ENCODE results near the gene GBP6. TPM values are rescaled to one million over a fixed set of nuclear protein-coding genes. Genes with fewer than 3 reads are reported as not detected.
"Not testable (repeated sequence)": the region's sequence is repeated elsewhere in the genome, so short reads cannot be mapped to it uniquely, and the experiment has no call there.

The GBP6 gene
- total RNA-seq (1.6 TPM), polyA plus RNA-seq (not detected)

DNA sequence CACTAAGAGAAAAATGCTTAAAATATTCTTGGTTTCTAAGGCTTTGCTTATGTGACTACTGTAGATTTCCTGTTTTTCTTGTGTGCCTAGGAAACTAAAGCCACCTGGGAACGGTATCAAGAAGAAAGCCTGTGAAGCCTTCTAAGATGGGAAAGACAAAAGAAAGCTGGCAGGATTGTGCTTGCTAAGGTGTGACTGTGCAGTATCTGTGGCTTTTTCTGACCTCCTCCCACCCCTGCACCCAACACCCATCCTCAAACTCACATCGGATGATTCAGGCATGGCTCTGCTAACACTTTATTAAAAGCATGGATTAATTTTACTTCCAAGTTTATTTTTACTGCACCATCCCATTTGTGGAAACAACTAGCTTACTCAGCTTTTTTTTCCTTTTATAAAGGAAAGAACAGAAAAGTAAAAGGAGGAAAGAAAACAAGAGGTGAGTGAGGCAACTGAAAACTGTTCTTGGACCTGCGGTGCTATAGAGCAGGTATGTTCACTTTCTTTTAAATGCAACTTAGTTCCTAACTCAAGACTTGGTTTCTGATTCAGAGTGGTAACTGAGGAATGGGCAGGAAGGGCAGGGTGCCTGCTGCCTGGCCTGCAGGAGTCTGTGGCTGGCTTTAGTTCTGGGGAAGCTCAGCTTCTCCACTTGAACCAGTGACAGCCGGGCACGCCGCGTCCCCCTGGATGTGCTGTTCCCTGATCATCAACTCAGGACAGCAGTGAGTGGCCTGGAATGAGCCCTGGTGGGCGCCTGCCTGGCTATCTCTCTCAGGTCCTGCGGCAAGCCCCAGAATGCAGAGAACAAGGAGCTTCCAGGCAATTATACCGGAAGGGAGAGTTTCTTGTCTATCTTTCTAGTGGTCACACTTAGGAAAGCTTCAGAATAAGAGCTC is at the start of gene GBP6:
GBP6 (plus strand) TSS at position 422 of the 899 bp plus-strand sequence. CDS start 4,493 bp downstream, outside the sequence.
- no peak for DNase-seq (ENCODE audit: extremely low spot score)
- 60% methylated on average over 10 of the region's 10 CpGs for WGBS

GRCh38 chr1:89322402-89322801 is 41.5 kb upstream of the GBP6 start:
- H3K27ac ChIP-seq (ENCODE audit: low read depth), result no peak overlapping the region

More for the DNA sequence above, at the start of gene GBP6:
- Histone ChIP-seq H3K27ac (ENCODE audit: low read depth) (no peak within 1 kb of the TSS), H3K4me1 (ENCODE audit: insufficient read depth) (no peaks in the 10 kb centered on the region), H3K4me3 (ENCODE audit: low read depth, low read length) (no peak within 1 kb of the TSS), H3K36me3 (ENCODE audit: insufficient read depth) (no peaks in the 10 kb centered on the region)

DNA sequence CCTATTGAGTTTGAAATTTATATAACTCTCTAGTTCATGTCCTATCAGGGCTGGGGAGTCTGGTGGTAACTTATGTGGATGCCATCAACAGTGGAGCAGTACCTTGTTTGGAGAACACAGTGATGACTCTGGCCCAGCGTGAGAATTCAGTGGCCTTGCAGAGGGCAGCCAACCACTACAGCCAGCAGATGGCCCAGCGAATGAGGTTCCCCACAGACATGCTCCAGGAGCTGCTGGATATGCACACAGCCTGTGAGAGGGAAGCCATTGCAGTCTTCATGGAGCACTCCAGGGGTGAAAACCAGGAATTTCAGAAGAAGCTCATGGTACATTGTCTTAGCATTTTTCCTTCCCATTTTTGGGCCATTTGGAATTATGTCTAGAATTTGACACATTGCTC is 32.0 kb upstream of the GBP6 start:
- no peak for DNase-seq (ENCODE audit: extremely low spot score)
- H3K27ac ChIP-seq (ENCODE audit: low read depth), result no peak overlapping the region
- WGBS, result 82% methylated on average over 2 of the region's 2 CpGs
- no peaks in the 10 kb centered on the region for H3K36me3 ChIP-seq (ENCODE audit: insufficient read depth)
- H3K4me1 ChIP-seq (ENCODE audit: insufficient read depth), result no peaks in the 10 kb centered on the region
- no peak overlapping the region for H3K4me3 ChIP-seq (ENCODE audit: low read depth, low read length)

More at GRCh38 chr1:89322402-89322801, 41.5 kb upstream of the GBP6 start:
- Histone ChIP-seq H3K36me3 (ENCODE audit: insufficient read depth) (no peaks in the 10 kb centered on the region), H3K4me3 (ENCODE audit: low read depth, low read length) (no peak overlapping the region), H3K4me1 (ENCODE audit: insufficient read depth) (no peaks in the 10 kb centered on the region)
- 23% methylated on average over 1 of the region's 1 CpG for WGBS
- no peak for DNase-seq (ENCODE audit: extremely low spot score)

GRCh38 chr1:89332461-89332860 is 31.4 kb upstream of the GBP6 start:
- DNase-seq (ENCODE audit: extremely low spot score), result no peak
- no peak overlapping the region for H3K27ac ChIP-seq (ENCODE audit: low read depth)
- no peaks in the 10 kb centered on the region for H3K36me3 ChIP-seq (ENCODE audit: insufficient read depth)
- no peaks in the 10 kb centered on the region for H3K4me1 ChIP-seq (ENCODE audit: insufficient read depth)
- H3K4me3 ChIP-seq (ENCODE audit: low read depth, low read length), result no peak overlapping the region
- 34% methylated on average over 3 of the region's 3 CpGs for WGBS

GRCh38 chr1:89335486-89335885 is 28.4 kb upstream of the GBP6 start:
- Histone ChIP-seq H3K4me3 (ENCODE audit: low read depth, low read length) (no peak overlapping the region), H3K36me3 (ENCODE audit: insufficient read depth) (no peaks in the 10 kb centered on the region), H3K4me1 (ENCODE audit: insufficient read depth) (no peaks in the 10 kb centered on the region), H3K27ac (ENCODE audit: low read depth) (no peak overlapping the region)
- no peak for DNase-seq (ENCODE audit: extremely low spot score)

GRCh38 chr1:89337903-89338302 is 26.0 kb upstream of the GBP6 start:
- Histone ChIP-seq H3K4me1 (ENCODE audit: insufficient read depth) (no peaks in the 10 kb centered on the region), H3K36me3 (ENCODE audit: insufficient read depth) (no peaks in the 10 kb centered on the region), H3K27ac (ENCODE audit: low read depth) (no peak overlapping the region), H3K4me3 (ENCODE audit: low read depth, low read length) (no peak overlapping the region)
- no peak for DNase-seq (ENCODE audit: extremely low spot score)
- WGBS, result 75% methylated on average over 4 of the region's 4 CpGs

- no peak overlapping the region for H3K27ac ChIP-seq (ENCODE audit: low read depth)
- no peaks in the 10 kb centered on the region for H3K36me3 ChIP-seq (ENCODE audit: insufficient read depth)
- WGBS, result 35% methylated on average over 4 of the region's 4 CpGs
- H3K4me3 ChIP-seq (ENCODE audit: low read depth, low read length), result no peak overlapping the region
- no peaks in the 10 kb centered on the region for H3K4me1 ChIP-seq (ENCODE audit: insufficient read depth)
- no peak for DNase-seq (ENCODE audit: extremely low spot score)
Observed at GRCh38 chr1:89339039-89339438, 24.8 kb upstream of the GBP6 start.

DNA sequence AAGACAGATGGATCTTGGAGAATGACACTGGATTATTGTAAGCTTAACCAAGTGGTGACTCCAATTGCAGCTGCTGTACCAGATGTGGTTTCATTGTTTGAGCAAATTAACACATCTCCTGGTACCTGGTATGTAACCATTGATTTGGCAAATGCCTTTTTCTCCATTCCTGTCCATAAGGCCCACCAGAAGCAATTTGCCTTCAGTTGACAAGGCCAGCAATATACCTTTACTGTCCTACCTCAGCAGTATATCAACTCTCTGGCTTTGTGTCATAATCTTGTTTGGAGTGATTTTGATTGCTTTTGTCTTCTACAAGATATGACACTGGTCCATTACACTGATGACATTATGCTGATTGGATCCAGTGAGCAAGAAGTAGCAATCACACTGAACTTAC is 18.4 kb upstream of the GBP6 start:
- not testable (repeated sequence) for H3K4me1 ChIP-seq (ENCODE audit: insufficient read depth); H3K36me3 ChIP-seq (ENCODE audit: insufficient read depth); H3K4me3 ChIP-seq (ENCODE audit: low read depth, low read length); H3K27ac ChIP-seq (ENCODE audit: low read depth); DNase-seq (ENCODE audit: extremely low spot score)

GRCh38 chr1:89347296-89347695 is 16.6 kb upstream of the GBP6 start:
- WGBS, result 55% methylated on average over 2 of the region's 2 CpGs
- no peak overlapping the region for H3K27ac ChIP-seq (ENCODE audit: low read depth)
- H3K4me1 ChIP-seq (ENCODE audit: insufficient read depth), result no peaks in the 10 kb centered on the region
- H3K4me3 ChIP-seq (ENCODE audit: low read depth, low read length), result no peak overlapping the region
- no peaks in the 10 kb centered on the region for H3K36me3 ChIP-seq (ENCODE audit: insufficient read depth)
- no peak for DNase-seq (ENCODE audit: extremely low spot score)

- H3K4me3 ChIP-seq (ENCODE audit: low read depth, low read length), result no peak overlapping the region
- no peak for DNase-seq (ENCODE audit: extremely low spot score)
Observed at GRCh38 chr1:89350298-89350697, 13.6 kb upstream of the GBP6 start.

GRCh38 chr1:89351597-89352311 is 12.1 kb upstream of the GBP6 start:
- WGBS, result 78% methylated on average over 1 of the region's 1 CpG
- H3K4me3 ChIP-seq (ENCODE audit: low read depth, low read length), result no peak overlapping the region
- no peaks in the 10 kb centered on the region for H3K4me1 ChIP-seq (ENCODE audit: insufficient read depth)
- H3K36me3 ChIP-seq (ENCODE audit: insufficient read depth), result no peaks in the 10 kb centered on the region
- no peak for DNase-seq (ENCODE audit: extremely low spot score)
- no peak overlapping the region for H3K27ac ChIP-seq (ENCODE audit: low read depth)

More at GRCh38 chr1:89350298-89350697, 13.6 kb upstream of the GBP6 start:
- Histone ChIP-seq H3K36me3 (ENCODE audit: insufficient read depth) (no peaks in the 10 kb centered on the region), H3K27ac (ENCODE audit: low read depth) (no peak overlapping the region), H3K4me1 (ENCODE audit: insufficient read depth) (no peaks in the 10 kb centered on the region)
- 80% methylated on average over 2 of the region's 2 CpGs for WGBS

GRCh38 chr1:89352421-89352820 is 11.4 kb upstream of the GBP6 start:
- Histone ChIP-seq H3K27ac (ENCODE audit: low read depth) (no peak overlapping the region), H3K36me3 (ENCODE audit: insufficient read depth) (no peaks in the 10 kb centered on the region), H3K4me3 (ENCODE audit: low read depth, low read length) (no peak overlapping the region), H3K4me1 (ENCODE audit: insufficient read depth) (no peaks in the 10 kb centered on the region)
- WGBS, result 79% methylated on average over 2 of the region's 2 CpGs
- DNase-seq (ENCODE audit: extremely low spot score), result no peak

DNA sequence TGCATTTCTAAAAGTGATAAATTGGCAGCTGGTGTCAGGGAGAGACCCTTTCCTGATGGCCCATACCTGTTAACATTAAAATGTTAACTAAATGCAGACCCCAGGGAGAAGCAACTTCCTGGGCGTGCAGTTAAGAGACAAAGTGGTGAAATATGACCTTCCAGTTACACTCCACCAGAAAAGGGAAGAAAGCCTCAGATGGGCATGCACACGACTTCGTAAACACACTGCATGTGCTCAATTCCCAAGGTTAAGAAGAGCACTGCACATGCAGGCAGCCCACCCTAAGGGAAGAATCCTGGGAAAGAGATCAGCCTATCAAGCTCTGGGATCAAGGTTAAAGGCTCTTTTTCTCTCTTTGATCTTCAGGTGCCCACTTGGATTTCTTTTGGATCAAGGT is 9.7 kb upstream of the GBP6 start:
- Histone ChIP-seq H3K4me1 (ENCODE audit: insufficient read depth) (no peaks in the 10 kb centered on the region), H3K27ac (ENCODE audit: low read depth) (no peak overlapping the region), H3K4me3 (ENCODE audit: low read depth, low read length) (no peak overlapping the region), H3K36me3 (ENCODE audit: insufficient read depth) (no peaks in the 10 kb centered on the region)
- 77% methylated on average over 3 of the region's 3 CpGs for WGBS
- DNase-seq (ENCODE audit: extremely low spot score), result no peak

DNA sequence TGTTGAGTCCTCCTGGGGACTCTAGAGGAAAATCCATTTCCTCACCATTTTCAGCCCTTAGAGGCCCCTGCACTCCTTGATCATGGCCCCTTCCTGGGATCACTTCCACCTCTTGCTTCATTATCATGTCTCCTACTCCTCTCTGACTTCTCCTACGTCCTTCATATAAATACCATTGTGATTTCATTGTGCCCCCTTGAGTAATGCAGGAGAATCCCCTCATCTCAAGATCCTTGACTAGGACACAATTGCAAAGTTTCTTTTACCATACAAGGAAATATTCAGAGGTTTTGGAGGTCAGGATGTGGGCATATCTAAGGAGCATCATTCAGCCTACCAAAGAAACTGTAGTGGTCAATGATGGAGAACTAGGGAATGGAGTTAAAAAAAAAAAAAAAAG is 8.8 kb upstream of the GBP6 start:
- no peaks in the 10 kb centered on the region for H3K36me3 ChIP-seq (ENCODE audit: insufficient read depth)
- no peaks in the 10 kb centered on the region for H3K4me1 ChIP-seq (ENCODE audit: insufficient read depth)
- no peak overlapping the region for H3K27ac ChIP-seq (ENCODE audit: low read depth)
- WGBS, result 84% methylated on average over 1 of the region's 1 CpG
- H3K4me3 ChIP-seq (ENCODE audit: low read depth, low read length), result no peak overlapping the region
- no peak for DNase-seq (ENCODE audit: extremely low spot score)

All from urinary bladder (tissue), 4 donors.